DOHH2 (cell line): ENCODE measurements around the gene GADD45G.

Source experiments
- CTCF ChIP-seq: fragments of 200-600 bp; sonication (generic); IDR thresholded peaks from one replicate; pipeline ENCODE4 v1.5.1; 2014; ENCODE audit warnings: antibody characterized with exemption, mild to moderate bottlenecking, low read depth, low read length; ENCODE audit not compliant: poor library complexity, severe bottlenecking
- EZH2phosphoT487 ChIP-seq: fragments of 200-600 bp; sonication (generic); IDR thresholded peaks from 2 replicates; pipeline ENCODE4 v1.6.1; 2017; ENCODE audit warnings: borderline replicate concordance, mild to moderate bottlenecking, antibody characterized with exemption, low read length, moderate library complexity, mixed read lengths

DNA sequence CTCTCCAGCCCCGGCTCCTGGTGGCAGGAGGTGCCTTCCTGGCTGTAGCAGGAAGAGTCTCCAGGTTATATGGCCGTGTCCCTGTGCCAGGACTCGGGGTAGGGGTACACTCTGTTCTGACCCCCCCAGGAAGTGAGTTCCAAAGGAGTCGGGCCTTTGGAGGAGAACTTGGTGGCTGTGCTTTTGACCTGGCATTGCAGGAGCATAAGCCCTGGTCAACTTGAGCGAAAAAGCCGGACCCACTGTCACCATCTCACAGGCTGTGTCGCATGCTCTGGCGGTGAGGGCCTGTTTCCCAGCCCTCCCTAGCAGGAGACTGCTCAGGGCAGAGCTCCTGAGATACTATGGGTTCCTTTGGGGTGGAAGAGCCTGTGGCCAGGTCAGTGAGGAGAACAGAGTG lies 36.0 kb downstream of the GADD45G start:
- no peak for TF ChIP-seq CTCF
- no peak for TF ChIP-seq EZH2phosphoT487
